ENCODE measurements around the gene LMF1.
A peak's percentile ranks its signal among the peaks of the same experiment; 100 is the strongest.

Gene LMF1

DNA sequence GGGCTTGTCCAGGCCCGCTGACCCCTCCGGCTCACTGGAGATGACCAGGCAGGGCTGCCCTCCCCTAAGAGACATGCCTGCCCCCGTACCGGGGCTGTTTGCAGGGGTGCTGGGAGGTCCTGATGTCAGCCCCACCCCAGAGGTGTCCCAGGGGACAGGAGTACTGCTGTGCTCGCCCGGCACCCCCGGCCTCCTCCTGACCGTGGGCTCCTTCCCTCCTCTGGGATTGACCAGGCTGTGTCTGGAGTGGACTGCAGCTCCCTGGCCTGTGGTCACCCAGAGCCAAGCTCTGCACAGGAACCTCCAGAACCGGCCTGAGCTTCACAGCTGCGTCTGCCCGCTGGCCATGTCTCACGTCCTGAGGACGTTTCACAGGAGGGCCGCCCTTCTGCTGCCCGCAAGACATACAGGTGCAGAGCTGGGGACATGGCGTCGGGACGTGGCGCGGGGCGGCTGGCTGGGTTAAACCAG, 53.2 kb downstream of the LMF1 start:
- DNase-seq (ENCODE audit: insufficient read length, low spot score) (no peak), FAIRE-seq (no peak)

DNA sequence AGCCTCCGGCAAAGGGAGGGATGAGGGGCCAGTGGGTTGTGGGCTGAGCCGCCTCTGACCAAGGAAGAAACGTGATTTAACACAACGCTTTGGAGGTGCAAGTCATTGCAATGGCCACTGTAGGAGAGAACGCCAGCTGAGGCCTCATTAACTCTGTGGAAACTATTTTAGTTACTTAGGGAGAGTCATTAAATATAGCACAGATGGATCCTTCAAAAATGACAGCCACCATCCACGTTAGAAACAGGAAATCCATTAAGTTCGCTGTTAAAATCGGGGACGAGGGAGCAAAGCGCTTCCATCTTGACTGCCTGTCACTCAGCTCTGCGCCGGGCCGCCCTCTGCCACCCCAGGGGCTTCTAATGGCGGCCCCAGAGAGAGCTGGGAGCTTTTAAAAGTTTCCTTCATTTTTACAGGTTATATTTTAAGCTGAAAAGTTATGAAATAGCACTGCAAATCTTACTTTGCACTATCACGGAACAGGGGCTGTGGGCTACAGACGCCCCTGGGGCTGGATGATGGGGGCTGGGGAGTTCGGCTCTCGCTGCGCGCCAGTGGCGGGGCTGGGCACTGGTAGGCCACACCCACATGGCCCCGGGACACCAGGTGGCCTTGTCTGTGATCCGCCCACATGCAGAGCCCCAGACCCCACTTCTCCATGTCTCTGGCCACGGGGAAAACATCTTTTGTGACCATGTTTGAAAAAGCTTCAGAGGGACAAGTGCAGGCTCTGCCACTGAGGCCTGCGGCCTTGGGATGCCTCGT, 54.6 kb downstream of the LMF1 start:
- DNase-seq (ENCODE audit: insufficient read length, low spot score) (no peak), FAIRE-seq (no peak)

DNA sequence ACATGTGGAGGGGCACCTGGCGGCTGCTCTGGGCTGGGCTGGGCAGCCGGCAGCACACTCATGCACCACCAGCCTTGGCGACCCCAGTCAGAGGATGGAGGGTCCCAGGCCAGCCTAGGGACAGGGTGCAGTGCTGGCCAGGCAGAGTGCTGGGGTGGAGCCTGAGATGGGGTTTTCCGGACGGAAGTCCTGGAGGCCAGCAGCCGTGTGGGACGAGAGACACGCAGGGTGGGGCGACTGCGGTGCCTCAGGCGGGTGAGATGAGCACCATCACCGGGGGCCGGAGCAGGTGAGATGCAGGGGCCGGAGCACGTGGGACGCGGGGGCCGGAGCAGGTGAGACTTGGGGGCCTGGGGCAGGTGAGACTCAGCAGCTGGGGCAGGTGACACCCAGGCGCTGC, 55.2 kb downstream of the LMF1 start:
- DNase-seq (ENCODE audit: insufficient read length, low spot score) (no peak), FAIRE-seq (no peak)

DNA sequence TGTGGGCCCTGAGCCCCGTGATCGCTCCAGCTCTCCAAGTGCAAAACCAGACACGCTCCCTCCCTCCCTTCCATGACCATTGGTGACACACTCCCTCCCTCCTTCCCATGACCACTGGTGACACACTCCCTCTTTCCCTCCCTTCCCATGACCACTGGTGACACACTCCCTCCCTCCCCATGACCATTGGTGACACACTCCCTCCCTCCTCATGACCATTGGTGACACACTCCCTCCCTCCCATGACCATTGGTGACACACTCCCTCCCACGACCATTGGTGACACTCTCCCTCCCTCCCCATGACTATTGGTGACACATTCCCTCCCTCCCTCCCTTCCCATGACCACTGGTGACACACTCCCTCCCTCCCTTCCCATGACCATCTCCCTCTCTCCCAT, 56.3 kb downstream of the LMF1 start:
- DNase-seq (ENCODE audit: insufficient read length, low spot score) (no peak), FAIRE-seq (peak; percentile 83)

DNA sequence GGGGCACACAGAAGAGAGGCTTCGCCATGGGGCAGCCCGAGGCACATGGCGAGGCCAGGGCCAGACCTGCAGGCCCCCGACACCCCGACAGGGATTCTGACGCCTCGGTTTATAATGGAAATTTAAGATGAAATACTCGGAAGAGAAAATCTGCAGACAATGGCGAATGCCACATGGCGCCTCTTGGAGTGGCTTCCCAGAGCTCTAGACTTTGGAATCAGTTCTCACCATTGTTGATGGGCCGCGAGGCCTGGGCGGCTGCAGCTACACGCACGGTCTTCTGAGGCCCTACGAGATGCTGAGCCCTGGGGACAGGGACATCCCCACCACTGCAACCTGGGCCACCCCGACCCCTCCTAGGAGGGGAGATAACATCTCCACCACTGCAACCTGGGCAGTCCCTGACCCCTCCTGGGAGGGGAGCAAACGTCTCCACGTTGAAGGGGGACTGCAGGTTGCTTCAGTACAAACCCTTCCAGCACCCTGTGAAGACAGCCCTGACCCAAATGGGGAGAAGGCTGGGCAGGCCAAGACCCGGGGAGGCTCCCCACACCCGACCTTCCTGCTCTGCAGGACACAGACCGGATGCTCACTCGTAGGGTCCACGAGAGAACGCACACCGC, 56.9 kb downstream of the LMF1 start:
- FAIRE-seq: no peak
- DNase-seq (ENCODE audit: insufficient read length, low spot score): no peak

DNA sequence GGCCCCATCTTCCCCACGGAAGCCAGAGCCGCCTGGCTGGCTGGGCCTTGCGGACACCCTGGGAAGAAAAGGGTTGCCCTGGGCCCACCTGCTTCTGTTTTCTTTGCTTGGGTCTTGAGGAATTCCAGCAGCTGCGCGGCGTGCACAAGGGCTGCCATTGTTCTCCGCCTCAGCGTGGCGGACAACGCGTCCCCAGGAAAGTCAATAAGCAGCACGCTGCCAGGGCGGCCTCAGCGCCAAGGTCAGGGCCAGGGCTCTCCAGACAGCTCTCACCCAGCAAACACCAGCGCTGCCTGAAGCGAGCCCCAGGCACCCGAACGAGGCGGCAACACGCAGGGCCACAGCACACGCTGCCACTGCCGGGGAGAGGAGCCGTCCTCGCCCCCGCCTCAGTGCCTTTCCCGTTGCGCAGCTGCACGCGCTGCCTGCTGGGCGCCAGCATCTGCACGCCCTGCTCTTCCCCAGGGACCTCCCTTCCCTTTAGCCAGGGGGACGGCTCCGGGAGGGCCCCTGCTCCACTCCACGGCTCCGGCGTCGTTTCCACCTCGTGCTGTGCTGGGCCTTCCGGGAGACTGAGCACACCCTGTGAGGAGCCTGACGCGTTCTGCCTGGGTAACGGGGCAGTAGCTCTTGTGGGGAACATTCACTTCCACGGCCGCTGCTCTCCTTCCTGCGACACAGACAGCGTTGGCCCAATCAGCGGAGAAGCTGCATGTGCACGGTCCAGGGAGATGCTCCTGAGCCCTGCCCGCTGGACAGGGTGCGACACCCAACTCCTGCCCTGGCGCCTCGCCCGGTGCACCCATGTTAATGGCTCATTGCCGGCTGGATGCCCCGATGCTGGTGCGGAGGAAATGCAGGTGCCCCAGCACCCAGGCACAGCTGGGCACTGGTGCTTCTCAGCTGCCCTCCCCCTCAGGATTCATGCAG, 57.8 kb downstream of the LMF1 start:
- FAIRE-seq (no peak), DNase-seq (ENCODE audit: insufficient read length, low spot score) (no peak)

DNA sequence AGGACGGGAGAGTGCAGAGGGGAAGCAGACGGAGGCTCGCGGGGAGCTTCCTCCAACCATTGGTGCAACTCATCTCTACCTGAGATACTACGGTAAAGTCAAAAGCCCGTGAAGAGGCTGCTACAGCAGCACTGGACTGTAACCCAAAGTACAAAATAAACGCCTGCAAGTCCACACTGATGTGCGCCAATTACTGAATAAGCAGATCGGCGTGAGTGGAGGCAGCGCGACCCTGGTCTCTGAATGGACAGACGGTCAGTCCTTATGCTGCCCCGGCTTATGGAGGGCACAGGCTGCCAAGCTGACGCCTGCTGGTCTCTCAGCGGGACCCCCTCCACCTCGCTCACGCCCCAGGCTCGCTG, 58.5 kb downstream of the LMF1 start:
- DNase-seq (ENCODE audit: insufficient read length, low spot score): no peak
- FAIRE-seq: no peak

DNA sequence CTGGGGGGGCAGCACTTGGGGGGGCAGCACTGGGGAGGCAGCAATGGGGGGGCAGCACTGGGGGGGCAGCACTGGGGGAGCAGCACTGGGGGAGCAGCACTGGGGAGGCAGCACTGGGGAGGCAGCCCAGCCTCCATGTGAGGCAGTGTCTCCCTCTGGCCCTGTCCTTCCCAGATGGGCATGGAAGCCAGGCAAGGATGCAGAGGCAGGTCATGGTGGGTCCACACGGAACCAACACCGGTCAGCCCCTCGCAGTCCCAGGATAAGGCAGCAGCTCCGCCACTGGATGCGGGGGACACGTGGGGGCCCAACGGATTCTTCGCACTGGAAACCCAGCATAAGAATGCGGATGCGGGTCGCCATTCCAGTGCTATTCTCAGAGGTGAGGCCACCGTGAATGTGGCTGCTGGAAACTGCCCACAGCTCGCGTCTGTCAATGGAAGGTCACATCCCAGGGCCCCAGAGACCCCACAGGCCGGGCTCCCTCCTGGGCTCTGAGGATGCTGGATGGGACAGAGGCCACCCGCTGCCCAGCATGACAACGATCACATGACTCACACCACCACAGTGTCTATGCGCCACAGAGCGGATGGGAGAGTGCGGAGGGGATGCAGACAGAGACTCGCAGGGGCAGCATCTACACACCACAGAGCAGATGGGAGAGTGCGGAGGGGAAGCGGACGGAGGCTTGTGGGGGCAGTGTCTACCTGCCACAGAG, 59.0 kb downstream of the LMF1 start:
- FAIRE-seq (no peak), DNase-seq (ENCODE audit: insufficient read length, low spot score) (no peak)

DNA sequence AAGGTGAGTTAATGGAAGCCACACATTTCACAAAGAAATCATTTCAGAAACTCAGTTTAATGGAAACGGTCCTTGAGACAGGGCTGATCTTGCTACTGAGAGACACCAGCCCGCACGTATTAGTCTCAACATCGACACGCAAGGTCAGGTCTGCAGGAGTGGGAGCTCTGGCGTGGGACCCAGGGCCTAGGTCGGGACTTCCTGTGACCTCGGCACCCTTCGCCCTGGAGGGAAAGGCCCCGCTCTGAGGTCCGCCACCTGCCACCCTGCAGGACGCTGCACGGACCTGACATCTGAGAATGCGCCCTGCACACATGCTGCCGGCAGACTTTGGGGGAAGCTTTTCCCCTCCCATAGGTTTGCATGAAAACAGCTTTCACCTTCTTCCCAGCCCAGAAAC, 59.7 kb downstream of the LMF1 start:
- FAIRE-seq: no peak
- no peak for DNase-seq (ENCODE audit: insufficient read length, low spot score)

DNA sequence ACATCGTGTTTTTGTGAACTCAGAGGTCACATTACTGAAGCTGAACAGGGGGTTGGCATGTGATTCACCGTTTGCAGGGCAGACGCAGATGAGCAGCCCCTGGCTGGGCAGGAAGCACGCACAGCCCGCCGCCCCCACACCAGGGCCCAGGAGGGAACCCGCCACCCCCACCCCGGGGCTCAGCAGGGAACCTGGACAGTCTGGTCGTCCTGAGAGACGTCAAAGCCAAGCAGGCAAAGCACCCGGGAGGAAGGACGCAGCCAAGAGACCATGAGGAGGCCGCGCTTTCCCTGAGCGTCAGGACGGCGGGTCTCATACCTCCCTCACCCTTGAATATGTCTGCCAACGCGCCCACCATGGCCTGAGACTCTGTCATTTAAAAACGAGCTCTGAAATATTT, 60.6 kb downstream of the LMF1 start:
- FAIRE-seq (no peak), DNase-seq (ENCODE audit: insufficient read length, low spot score) (no peak)

DNA sequence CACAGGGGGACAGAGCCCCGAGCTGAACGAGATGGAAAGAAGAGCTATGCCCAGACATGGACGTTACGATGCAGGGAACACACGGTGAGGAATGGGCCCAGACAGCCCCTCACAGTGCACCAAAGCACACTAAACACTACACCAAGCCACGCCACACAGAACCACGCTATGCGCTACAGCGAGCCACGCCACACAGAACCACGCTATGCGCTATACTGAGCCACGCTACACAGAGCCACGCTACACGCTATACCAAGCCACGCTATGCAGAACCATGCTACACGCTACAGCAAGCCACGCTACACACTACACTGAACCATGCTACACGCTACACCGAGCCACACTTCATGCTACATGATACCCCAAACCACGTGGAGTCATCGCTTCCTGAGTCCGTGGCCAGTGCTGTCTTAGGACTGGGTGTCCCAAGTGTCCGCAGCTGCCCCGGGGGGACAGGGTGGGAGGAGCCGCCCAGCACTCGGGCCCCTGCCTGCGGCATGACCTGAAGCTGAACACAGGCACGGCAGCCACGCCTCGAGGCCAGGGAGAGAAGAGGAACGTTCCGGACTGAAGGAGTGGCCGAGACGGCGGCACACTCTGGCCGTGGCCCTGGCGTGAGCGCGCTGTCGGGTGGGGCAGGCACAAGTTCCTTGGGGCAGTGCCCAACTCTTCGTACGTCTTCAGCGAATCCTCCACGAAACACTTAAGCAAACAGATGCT, 61.3 kb downstream of the LMF1 start:
- no peak for FAIRE-seq
- DNase-seq (ENCODE audit: insufficient read length, low spot score): no peak

DNA sequence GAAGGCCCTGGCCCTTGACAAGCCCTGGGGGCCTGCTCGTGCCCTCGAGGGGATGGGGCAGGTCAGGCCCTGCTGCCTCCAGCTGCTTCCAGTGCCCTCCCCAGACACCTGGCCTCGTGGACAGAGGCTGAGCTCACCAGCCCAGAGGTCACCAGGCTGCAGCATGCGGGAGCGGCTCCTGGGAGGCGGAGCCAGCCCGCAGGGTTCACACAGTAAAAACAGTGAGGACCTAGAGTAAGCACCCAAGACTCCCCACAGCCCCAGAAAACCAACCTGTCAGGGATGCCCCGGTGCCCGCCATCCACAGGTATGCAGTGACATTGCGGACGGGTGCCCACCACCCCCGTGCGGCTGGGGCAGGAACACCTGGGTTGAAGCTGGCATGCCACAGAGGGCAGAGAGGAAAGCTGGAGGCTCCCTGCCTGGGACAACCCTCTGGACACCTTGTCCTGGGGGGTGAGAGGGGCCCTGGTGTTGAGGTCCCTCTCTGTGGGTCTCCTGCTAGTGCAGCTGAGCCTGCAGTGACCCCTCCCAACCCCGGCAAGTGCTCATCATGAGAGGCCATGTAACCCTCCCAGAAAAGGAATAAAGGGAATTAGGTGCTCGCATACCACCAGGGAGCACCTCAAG, 62.1 kb downstream of the LMF1 start:
- FAIRE-seq (no peak), DNase-seq (ENCODE audit: insufficient read length, low spot score) (no peak)

DNA sequence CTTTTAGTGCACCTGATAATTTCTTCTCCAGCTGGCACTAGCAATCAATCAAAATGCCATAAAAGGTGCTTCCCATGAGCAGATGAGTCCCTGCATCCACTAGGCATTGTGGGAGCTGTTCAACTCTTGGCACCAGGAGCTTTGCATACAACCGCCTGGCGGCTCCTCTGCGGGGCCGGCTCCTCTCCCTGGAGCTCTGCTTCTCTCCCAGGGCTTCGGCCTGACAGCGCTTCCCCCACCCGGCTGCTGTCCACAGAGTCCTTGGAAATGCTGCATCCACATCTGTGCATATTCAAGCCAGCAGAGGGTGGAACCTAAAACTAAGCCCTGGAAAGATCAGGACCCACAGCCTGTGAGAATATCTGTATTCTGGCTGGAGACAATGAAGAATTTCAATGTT, 62.9 kb downstream of the LMF1 start:
- DNase-seq (ENCODE audit: insufficient read length, low spot score) (no peak), FAIRE-seq (no peak)

DNA sequence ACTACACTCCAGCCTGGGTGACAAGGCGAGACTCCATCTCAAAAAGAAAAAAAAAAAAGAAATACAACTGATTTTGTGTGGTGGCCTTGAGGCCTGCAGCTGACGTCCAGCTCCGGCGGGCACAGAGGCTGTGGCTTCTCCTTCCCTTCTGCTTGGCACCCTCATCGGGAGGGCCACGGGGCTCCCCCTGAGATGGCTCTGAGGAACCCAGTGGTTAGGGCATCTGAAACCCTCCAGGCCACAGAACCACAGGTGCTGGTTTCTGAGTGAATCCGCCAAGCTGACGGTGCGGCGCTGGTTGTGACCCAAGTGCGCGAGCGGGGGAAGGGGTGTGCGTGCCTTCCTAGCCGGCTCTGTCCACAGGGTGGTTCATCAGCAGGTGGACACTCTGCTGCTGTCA, 63.4 kb downstream of the LMF1 start:
- FAIRE-seq (no peak), DNase-seq (ENCODE audit: insufficient read length, low spot score) (no peak)

DNA sequence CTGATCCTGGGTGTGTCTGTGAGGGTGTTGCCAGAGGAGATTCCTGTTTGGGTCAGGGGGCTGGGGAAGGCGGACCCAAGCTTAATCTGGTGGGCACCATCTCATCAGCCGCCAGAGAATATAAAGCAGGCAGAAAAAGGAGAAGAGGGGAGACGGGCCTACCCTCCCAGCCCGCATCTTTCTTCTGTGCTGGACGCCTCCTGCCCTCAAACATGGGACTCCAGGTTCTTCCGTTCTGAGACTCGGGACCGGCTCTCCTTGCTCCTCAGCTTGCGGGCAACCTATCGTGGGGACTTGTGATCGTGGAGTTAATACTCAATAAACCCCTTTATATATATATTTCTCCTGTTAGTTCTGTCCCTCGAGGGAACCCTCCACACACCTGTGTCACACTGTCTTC, 64.5 kb downstream of the LMF1 start:
- no peak for DNase-seq (ENCODE audit: insufficient read length, low spot score)
- no peak for FAIRE-seq

DNA sequence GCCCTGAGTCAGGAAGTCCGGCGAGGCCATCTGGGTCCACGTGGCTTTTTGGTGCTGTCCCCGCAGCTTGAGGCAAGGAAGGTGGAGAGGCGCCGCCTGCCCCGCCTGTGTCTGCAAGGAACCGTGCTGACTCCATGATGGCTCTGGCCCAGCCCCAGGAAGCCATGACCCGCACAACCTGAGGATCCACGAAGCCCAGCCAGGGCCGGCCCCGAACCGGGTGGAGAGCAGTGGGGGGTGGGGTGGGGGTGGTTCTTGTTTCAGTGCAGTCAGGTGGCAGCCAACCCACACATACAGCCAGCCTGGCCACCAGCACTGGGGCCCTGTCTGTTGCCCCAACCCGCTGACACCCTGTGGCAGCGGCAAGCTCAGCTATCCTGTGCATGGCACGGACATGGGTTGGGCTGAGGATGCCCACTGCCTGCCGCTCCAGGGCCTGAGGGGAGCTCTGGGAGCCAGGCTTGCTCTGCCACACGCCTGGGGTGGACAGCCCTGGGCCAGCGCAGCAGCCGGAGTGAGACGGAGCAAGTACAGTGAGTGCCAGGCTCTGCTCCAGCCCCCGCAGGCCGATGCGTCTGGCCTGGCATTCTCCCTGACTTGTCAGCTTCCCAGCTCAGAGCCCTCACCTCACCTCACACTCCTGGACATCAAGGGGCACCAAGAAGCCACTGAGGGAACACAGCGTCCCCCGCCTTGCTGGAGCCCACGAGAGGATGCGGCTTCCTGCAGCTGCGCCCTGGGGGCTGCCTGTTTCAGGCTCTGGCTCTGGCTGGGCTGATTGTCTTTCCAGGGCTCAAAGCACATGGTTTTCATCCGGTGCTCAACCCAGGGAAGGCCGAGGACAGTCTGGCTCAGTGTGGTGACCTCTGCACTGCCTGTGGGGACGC, 68.8 kb downstream of the LMF1 start:
- no peak for DNase-seq (ENCODE audit: insufficient read length, low spot score)
- no peak for FAIRE-seq

DNA sequence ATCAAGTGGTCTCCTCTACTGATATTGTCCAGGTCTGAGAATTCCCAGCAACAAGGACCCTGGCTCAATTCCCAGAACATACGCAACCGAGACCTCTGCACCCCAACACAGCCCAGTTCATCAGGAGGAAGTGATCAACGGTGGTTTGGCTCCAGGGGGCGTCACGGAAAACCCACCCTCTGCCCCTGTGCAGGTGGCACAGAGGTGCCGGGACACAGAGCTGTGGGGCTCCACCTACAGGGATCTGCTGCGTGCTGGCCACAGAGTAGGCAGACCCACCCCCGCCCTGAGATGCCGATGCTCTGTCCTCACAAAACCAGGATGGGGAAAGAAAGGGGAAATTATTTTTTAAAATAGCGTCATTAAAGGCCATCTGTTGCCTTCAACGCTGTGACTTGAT, 69.6 kb downstream of the LMF1 start:
- DNase-seq (ENCODE audit: insufficient read length, low spot score): no peak
- no peak for FAIRE-seq

DNA sequence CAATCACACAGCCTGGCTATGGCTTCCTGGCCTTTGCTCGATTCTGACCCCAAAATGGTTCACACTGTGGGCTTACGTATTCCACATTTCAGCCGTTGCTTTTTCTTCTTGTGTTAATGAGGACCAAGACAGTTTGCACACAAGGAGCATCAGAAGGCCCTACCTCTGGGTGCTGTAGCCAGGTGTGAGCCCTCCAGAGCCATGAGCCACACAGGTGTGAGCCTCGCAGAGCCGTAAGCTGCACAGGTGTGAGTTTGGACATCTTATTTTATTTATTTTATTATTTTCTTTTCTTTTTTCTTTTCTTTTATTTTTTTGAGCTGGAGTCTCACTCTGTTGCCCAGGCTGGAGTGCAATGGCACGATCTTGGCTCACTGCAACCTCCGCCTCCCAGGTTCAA, 70.6 kb downstream of the LMF1 start:
- DNase-seq (ENCODE audit: insufficient read length, low spot score): no peak
- FAIRE-seq: no peak

DNA sequence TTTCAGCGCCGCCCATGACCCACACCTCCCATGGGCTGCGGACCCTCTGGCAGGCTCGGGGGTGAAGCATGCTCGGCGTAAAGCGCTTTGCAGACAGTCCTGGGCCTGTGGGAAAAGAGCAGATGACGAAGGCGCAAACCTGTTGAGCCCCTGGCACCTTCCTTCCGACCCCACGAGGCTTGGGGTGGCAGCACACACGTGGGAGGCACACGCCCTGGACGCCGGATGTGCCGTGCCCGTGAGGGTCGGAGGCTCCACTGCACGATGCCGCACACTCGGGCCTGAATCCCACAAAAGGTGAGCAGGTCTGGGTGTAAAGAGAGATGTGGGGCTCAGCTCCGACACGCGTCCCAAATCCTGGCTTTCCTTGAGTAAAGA, 71.1 kb downstream of the LMF1 start:
- FAIRE-seq (no peak), DNase-seq (ENCODE audit: insufficient read length, low spot score) (no peak)

Data from GM19239 (cell line).